GM19452 (cell line): Measurements from ENCODE around the gene APP.

ENCODE experiments used
- ATAC-seq: cut with Tn5 transposase; IDR thresholded peaks from one replicate; pipeline ENCODE4 v1.9.1; 2021; ENCODE audit not compliant: unreplicated experiment

Gene APP

DNA sequence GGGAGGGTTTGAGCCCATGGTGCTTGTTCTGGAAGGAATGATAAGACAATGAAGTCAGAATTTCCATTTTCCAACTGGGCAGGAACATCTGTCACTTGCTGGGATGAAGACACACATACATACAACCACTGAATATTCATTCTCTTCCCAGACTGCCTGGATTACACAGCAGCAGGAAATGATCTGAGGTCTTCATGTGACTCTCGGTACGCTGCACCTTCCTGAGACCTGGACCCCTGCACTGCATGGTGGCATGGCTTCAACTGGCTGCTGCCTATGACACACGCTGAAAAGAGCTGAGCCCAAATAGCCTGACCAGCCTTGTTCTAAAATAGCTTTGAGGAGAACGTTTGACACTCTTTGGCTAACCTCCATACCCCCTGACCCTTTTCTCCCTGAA lies 285.2 kb downstream of the APP start:
- no peak for ATAC-seq

DNA sequence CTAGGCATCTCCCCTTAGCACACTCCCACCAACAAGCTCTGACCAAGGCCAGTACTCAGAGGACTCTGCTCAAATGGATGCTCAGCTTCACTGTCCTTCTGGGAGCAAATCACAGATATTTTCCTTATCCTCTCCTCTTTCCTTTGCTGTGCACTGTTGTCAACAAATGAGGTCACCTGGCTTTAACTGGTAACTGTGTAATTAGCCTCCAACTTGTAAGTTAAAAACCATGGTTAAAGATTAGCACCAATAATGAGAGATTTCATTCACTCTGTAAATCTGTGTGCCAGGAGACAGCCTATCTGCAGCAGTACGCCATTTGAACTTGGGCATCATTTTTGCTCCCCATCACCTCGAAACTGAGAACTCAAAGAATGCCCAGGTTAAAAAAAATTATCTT lies 286.3 kb downstream of the APP start:
- no peak for ATAC-seq

DNA sequence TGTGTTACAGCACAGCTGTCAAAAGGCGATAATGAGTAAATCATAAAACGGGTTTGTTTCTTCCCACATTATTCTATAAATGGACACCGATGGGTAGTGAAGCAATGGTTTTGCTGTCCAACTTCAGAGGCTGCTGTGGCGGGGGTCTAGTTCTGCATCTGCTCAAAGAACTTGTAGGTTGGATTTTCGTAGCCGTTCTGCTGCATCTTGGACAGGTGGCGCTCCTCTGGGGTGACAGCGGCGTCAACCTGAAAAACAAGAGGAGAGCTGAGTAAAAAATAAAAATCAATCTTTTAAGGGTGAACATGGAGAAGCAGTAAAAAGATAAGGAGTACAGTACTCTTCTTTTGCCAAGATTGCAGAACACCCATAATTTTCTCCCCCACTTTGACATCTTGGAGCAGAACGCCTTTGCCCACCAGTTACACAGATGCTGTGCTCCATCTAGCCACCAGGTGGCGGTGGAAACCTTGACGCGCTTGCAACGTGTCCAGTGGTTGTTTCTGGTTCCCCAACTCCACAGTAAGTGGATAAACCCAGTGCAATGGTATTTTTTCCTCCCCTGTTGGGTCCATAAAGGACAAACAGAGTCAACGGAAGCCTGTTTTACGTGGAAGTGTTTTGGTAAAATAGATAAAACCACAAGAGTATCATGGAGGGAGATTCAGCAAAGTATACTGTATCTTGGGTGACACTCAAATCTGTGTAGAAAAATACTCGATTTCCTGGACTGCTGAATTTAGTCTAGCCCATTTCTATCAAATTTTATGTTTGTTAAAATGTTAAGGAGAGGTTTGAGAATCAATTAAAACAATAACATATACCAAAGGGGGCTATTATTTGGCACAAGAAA lies 288.8 kb downstream of the APP start:
- peak; percentile 86 for ATAC-seq

DNA sequence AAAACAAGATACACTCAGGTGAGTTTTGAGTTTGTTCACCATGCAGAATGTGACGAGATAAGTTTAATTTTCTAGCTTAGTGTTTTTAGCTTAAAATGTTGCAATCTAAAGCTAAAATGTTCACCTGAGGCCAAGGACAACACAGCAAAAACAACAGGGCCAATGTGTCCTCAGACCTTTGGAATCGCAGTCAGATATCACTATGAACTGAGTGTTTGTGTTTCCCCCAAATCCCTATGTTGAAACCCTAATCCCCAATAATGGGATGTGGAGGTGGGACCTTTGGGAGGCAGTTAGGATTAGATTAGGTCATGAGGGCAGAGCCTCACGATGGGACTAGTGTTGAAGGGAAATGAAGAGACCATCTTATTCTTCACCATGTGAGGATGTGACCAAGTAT lies 291.4 kb downstream of the APP start:
- ATAC-seq, result no peak

DNA sequence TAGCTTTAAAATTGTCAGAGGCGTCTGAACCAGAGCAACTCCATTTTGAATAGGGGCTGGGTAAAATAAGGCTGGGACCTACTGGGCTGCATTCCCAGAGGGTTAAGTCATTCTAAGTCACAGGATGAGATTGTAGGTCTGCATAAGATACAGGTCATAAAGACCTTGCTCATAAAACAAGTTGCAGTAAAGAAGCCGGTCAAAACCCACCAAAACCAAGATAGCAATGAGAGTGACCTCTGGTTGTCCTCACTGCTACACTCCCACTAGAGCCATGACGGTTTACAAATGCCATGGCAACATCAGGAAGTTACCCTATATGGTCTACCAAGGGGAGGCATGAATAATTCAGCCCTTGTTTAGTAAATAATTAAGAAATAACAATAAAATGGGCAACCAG lies 292.2 kb downstream of the APP start:
- no peak for ATAC-seq

DNA sequence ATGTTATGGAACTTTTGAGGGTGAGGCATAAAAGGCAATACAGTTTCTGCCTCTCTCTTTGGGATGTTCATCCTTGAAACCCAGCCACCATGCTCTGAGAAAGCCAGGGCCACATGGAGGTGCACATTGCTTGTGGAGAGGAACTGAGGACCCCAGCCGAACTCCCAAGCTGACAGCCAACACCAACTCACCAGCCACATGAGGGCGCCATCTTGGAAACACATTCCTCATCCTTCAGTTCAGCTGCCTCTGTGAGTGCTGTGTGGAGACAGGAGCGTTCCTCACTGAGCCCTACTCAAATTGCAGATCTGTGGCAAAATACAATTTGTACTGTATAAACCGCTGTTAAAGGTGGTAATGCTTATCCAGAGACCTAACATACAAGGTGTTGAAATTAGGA lies 298.3 kb downstream of the APP start:
- no peak for ATAC-seq

DNA sequence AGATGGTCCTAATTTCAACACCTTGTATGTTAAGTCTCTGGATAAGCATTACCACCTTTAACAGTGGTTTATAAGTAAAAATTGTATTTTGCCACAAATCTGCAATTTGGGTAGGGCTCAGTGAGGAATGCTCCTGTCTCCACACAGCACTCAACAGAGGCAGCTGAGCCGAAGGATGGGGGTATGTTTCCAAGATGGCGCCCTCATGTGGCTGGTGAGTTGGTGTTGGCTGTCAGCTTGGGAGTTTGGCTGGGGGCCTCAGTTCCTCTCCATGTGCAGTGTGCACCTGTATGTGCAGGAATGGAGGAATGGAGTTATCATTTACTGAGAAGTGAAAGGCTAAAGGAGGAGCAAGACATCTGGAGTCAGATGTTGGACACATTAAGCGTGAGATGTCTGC lies 299.0 kb downstream of the APP start:
- no peak for ATAC-seq

DNA sequence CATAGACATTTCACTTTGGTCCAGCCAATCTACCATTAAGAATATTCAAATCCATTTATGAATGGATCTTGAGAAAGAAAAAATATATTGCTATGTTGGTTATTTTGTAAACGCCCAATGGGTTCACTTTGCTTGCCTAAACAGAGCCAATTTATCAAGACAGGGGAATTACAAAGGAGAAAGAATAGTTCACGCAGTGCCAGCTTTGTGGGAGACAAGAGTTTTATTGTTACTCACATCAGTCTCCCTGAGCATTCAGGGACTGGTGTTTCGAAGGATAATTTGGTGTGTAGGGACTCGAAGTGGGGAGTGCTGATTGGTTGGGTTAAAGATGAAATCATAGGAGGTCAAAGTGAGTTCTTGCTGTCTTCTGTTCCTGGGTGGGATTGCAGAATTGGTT lies 300.5 kb downstream of the APP start:
- ATAC-seq, result no peak

DNA sequence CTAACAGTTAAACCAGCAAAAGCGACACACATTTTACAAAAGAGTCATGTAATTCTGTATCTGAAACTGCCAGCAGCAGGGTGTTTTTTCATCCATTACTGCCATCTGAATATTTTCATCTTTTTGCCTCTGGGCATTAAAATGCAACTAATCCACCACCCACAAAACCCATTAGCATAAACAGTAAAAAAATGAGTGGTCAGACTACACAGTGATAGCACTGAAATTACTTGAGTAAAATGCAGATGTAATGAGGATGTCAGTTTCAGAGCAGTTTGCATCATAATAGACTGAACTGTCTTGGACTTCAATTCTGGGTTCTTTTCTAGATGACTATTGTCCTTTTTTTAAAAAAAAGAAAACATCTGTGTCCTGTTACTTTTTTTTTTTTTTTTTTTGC lies 303.5 kb downstream of the APP start:
- no peak for ATAC-seq

DNA sequence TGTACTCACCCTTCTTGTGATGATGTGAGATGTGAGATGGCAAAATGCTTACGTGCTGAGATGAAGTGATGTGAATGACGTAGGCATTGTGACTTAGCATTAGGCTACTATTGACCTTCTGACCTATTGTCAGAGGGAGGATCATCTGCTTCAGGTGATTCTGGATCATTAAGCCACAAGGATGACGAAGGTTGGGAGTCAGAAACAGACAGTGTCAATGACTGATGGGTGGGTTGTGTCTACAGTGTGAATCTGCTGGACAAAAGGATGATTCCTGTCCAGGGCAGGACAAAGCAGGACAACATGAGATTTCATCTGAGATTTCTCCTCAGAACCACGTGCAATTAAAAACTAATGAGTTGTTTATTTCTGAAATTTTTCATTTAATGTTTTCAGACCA lies 306.8 kb downstream of the APP start:
- no peak for ATAC-seq

DNA sequence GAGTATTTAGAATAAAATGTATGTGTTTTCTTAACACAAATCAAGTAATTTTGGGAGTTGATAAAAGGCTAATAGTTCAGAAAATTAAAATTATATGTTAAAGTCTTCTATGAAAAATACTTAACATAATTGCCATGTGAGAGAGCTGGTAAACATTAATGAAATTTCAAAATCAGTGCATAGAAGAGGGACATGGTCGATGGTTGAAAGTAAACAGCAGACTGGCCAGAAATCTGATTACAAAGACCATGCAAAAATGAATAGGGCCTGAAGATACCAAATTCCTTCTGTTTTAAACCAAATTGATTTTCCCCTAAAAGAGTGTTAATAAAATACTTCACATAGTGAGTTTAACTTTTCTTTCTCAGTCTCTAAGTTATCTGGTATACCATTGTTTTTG lies 307.5 kb downstream of the APP start:
- no peak for ATAC-seq

DNA sequence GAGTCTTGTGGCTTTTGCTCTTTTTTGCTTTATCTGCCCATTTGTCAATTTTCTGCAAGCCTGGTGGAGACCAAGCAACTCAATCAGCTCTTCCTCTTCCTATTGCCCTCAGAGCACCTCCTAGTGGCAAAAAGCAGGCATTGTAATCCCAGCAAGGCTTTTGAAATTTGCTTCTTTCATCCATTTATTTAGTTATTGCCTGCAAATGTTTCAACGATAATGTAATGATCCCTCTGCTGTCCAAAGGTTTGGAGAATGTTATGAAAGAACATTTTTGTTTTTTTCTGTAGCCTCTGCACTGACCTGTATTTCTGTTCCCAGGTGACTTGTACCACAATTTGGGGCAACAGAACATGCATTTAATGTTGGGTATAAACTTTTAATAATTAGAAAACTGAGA lies 308.0 kb downstream of the APP start:
- no peak for ATAC-seq

DNA sequence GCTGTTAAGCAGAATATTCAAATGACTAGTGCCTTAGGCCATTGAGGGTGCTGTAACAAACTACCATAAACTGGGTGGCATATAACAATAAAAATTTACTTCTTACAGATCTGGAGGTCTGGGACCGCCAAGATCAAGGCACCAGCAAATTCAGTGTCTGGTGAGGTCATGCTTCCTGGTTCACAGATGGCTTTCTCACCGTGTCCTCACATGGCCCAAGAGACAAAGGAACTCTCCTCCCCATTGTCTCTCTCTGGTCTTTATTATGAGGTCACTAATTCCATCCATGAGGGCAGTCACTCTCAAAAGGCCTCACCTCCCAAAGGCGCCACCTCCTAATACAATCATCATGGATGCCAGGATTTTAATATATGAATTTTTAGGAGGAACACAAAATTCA lies 308.5 kb downstream of the APP start:
- no peak for ATAC-seq

DNA sequence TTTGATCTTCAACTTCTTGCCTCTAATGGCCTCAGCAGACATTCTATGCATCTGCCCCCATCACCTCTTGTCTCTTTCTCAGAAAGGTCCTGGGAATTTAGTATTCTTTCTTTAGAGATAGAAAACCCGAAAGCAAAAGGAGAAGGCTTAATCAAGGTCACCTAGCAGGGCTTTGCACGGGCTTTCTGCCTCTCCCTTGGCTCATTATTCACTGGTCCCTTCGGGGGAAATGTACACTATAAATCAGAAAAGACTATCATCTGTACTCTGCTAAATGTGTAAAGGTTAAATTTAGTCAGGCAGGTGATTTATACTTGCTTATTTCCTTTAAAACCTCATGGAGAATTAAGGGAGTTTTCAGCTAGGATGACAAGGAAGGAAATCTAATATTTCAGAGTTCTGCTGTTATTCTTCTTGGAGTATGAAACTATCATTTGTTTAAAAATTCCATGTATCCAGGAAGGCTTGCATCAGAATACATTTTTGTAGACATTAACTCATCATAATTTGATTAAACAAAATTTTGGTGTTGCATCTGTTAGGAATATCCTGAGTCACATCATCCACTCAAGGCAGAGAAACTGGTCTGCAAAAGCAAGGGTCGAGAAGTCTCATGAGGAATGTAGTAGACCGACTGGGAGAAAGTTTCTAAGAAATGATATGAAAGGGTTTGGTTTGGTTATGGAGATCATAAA lies 311.2 kb downstream of the APP start:
- ATAC-seq, result no peak

DNA sequence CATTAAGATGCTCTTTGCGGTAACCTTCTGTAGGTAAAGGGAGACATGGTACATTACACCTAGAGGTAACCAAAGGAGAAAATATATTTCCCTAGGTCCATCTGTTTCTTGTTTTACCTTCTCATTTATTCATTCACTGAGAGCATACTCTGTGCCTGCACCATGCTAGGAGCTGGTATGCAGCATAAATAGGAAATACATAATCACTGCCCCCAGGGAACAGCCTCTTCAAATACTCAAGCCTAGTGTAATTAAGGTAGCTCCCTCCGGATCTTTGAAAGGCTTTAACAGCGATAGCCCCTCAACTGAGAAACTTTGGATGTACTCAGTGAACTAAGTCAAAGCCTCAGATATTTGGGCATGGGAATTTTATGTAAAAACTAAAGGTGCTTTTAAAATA lies 312.2 kb downstream of the APP start:
- ATAC-seq, result no peak

DNA sequence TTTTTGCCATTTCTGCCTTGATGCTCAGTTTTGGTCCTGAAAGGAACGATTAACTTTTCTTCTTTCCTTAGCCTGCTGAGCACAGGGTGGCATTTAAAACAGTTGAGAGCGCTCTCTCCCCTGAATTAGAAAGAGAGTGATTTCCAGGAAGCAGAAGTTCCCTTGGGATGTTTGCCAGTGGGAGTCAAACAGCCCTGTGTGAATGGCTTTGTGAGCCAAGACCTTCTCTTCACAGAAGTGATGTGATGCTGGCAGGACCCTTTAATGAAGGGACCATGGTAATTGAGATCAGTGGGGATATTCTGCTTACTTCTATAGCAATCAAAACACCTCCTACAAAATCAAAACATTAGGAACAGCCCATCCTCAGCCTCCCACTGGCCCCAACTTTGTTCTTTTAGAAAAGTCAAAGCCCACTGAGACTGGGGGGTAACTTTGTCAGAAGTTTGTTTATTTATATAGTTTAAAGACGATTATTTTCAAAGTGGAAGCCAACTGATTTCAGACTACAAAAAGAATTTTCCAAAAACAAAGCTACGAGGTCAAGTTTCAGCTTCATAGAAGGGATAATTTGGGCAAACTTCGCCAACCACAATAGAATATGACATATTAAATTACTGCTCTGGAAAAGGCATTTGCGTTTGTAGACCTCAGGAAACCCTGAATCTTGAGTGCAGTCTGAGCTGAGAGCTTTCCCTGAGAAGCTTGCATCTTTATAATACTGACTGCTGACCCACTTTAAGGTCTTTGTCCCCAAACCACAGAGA lies 313.1 kb downstream of the APP start:
- no peak for ATAC-seq

DNA sequence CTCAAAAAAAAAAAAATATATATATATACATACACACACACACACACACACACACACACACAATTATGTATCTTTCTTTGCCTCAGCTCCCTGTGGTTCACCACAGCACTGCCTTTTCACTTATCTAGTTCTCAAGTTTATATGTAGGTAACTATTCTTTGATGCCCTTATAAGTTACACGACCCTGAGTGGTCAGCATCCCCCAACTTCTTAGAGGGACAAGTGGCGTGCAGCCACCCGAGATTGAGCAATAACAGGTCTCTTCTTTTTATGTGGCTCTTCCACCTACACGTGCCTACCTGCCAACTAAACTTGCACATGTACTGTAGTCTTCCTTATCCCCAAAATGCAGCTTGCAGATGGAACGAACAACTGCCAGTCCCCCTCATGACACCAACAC lies 315.0 kb downstream of the APP start:
- ATAC-seq, result no peak

DNA sequence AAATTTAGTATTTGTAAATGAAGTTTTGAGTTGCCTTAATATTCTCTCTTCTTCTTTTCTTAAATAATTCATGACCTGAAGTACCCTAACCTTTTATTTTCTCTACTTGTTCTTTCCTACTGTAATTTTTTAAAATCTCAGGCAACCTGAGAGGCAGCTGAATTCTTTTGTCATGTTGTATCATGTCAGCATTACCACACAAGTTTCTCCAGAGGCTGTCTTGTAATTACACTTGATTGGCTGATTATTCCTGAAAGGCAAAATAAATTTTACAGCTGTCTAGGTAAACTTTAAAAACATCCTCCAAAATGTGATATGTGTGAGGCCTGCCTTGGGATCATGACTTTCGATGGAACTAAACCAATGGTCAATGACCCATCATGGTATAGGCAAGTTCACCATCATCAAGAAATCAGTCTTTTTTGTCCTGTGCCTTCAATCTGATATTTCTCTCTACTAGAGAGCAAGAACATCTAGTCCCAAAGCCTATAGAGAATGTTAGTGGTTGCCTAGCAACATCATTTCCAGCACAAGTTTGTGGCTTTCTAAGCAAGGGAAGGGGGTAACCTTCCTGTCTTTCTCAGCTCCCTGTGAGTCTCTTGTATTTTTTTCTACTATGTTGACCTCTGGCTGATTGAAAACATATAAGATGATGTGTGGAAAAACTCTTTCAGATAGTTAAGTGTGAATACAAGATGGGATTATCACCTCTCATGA lies 320.3 kb downstream of the APP start:
- ATAC-seq, result no peak

DNA sequence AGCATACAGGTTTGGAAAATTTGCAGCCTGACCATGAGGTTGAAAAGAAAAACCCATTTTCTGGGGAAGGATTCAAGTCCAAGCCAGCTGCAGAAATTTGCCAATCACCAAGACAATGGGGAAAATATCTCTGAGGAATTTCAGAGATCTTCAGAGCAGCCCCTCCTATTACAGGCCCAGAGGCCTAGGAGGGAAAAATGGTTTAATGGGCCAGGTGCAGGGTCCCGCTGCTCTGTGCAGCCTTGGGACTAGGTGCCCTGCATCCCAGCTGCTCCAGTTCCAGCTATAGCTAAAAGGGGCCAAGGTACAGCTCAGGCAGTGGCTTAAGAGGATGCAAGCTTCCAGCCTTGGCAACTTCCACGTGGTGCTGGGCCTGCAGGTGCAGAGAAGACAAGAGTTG lies 322.3 kb downstream of the APP start:
- no peak for ATAC-seq

DNA sequence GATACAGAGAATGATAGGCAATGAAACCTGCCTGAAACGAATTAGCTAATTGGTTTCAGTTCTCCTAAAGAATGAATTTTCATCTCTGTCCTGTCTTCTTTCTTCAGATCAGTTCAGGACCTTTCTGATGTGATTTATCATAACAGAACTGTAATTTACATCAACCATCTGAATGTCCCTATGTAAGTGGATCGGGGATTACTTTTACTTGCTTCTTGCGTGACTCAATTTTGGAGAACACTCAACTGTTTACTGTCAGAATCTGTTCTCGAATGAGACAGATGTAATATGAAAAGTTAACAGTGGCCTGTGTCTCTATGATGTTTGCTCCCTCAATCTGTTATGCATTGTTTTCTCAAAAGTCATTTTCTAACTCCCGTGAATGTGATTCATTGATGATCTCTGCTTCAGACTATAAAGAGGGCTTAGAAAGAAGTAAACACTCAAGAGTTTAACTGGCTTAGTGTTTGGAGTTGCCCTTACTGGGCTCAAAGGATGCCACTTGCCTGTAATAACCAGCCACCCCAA lies 324.8 kb downstream of the APP start:
- no peak for ATAC-seq

DNA sequence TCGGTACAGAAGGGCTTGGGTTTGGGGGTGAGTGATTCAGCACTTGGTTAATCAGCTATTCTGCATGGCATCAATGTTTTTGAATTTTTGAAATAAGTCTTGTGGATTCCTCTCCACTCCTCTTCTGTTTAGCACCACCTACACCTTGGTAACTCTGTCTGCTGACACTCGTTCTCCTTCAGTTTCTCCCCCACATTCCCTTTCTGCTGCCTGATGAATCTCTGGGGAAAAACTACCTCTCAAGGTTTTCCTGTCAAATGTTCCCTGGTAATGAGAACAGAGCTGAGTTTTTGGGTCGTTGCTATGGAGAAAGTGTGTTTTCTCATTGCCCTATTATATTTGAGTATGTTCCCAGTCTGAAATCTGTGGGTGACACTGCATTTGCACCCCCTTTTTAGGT lies 327.6 kb downstream of the APP start:
- no peak for ATAC-seq
